CD14-positive monocyte (primary cell): ENCODE data around the gene USP3. TPM values are rescaled to one million over a fixed set of nuclear protein-coding genes. Genes with fewer than 3 reads are reported as not detected.
"Not testable (repeated sequence)": the region's sequence is repeated elsewhere in the genome, so short reads cannot be mapped to it uniquely, and the experiment has no call there.

Source experiments
- DNase-seq, 3 donors: peaks; one replicate each; pipeline ENCODE4 v3.0.0-alpha.2; 2011 to 2022
- H2AFZ ChIP-seq: 2 replicates; pipeline ENCODE4 v1.6.0; 2012; ENCODE audit warnings: mild to moderate bottlenecking, low read depth, low read length, inconsistent platforms; ENCODE audit not compliant: insufficient read depth, poor library complexity, severe bottlenecking
- H3K27ac ChIP-seq, 2 donors: 1 replicate in 1 of 2; 2 replicates in 1 of 2; pipeline ENCODE4 v1.5.1; 2012 to 2013; ENCODE audit warnings: low read length in 2 of 2, control low read depth in 1 of 2, inconsistent platforms in 1 of 2, low read depth in 1 of 2, mild to moderate bottlenecking in 1 of 2
- H3K27me3 ChIP-seq, 2 donors: one replicate each; pipeline versions ENCODE4 v1.6.0 to v1.6.1; 2011 to 2013; ENCODE audit warnings: low read length in 2 of 2; ENCODE audit not compliant: control insufficient read depth in 2 of 2, insufficient read depth in 2 of 2
- H3K36me3 ChIP-seq, 2 donors: replicated peaks in 1 of 2; 1 replicate in 1 of 2; 2 replicates in 1 of 2; pipeline versions ENCODE4 v1.5.1 to v1.6.1; 2012 to 2013; ENCODE audit warnings: low read length in 2 of 2, control low read depth in 1 of 2, inconsistent platforms in 1 of 2, mild to moderate bottlenecking in 1 of 2; ENCODE audit not compliant: insufficient read depth in 2 of 2, control insufficient read depth in 1 of 2
- H3K4me1 ChIP-seq, 2 donors: 1 replicate in 1 of 2; 2 replicates in 1 of 2; pipeline versions ENCODE4 v1.5.1 to v1.6.1; 2012 to 2013; ENCODE audit warnings: low read length in 2 of 2, control low read depth in 1 of 2, inconsistent platforms in 1 of 2, mild to moderate bottlenecking in 1 of 2, moderate library complexity in 1 of 2; ENCODE audit not compliant: insufficient read depth in 2 of 2, control insufficient read depth in 1 of 2
- H3K4me2 ChIP-seq: replicated peaks from 2 replicates; pipeline ENCODE3; 2012; ENCODE audit warnings: low read length, moderate library complexity, mild to moderate bottlenecking; ENCODE audit not compliant: poor library complexity, severe bottlenecking; ENCODE audit errors: extremely low read depth
- H3K4me3 ChIP-seq, 3 experiments: fragments of 200-600 bp in 1 of 3; sonication (generic) in 1 of 3; replicated peaks in 1 of 3; 1 replicate in 2 of 3; 2 replicates in 1 of 3; pipeline ENCODE4 v1.5.1; 2011 to 2013; ENCODE audit warnings: low read length in 3 of 3, mild to moderate bottlenecking in 3 of 3, control low read depth in 2 of 3, low read depth in 2 of 3, inconsistent platforms in 1 of 3, moderate library complexity in 1 of 3
- H3K79me2 ChIP-seq: 2 replicates; pipeline ENCODE4 v1.6.0; 2012; ENCODE audit warnings: mild to moderate bottlenecking, control low read depth, inconsistent platforms, low read length, moderate library complexity; ENCODE audit not compliant: insufficient read depth
- H3K9ac ChIP-seq: 2 replicates; pipeline ENCODE4 v1.6.0; 2017; ENCODE audit warnings: low read length, mild to moderate bottlenecking; ENCODE audit not compliant: insufficient read depth, poor library complexity, severe bottlenecking
- H3K9me3 ChIP-seq, 2 donors: replicated peaks in 1 of 2; 1 replicate in 1 of 2; 2 replicates in 1 of 2; pipeline versions ENCODE4 v1.5.1 to v1.6.1; 2012 to 2013; ENCODE audit warnings: low read length in 2 of 2, control low read depth in 1 of 2; ENCODE audit not compliant: control insufficient read depth in 1 of 2, insufficient read depth in 1 of 2
- H4K20me1 ChIP-seq: 2 replicates; pipeline ENCODE4 v1.6.0; 2012; ENCODE audit warnings: mild to moderate bottlenecking, low read length, control low read depth, moderate library complexity; ENCODE audit not compliant: insufficient read depth
- H3K27ac Mint-ChIP-seq, 7 donors: one replicate each; pipeline ENCODE4 v1.8.0; 2020; ENCODE audit warnings: mild to moderate bottlenecking in 7 of 7, mixed read lengths in 7 of 7, moderate library complexity in 6 of 7, inconsistent platforms in 2 of 7
- H3K27me3 Mint-ChIP-seq, 3 donors: one replicate each; pipeline ENCODE4 v1.8.0; 2021 to 2022; ENCODE audit warnings: low read depth in 3 of 3, mild to moderate bottlenecking in 3 of 3, mixed read lengths in 3 of 3, moderate library complexity in 3 of 3, inconsistent platforms in 1 of 3
- H3K36me3 Mint-ChIP-seq, 2 donors: one replicate each; pipeline ENCODE4 v1.8.0; 2020; ENCODE audit warnings: mixed read lengths in 2 of 2, inconsistent platforms in 1 of 2, mild to moderate bottlenecking in 1 of 2
- H3K4me1 Mint-ChIP-seq: one replicate; pipeline ENCODE4 v1.8.0; 2020; ENCODE audit warnings: mild to moderate bottlenecking, mixed read lengths
- H3K4me3 Mint-ChIP-seq, 2 donors: one replicate each; pipeline ENCODE4 v1.8.0; 2020; ENCODE audit warnings: mild to moderate bottlenecking in 2 of 2, mixed read lengths in 2 of 2, moderate library complexity in 1 of 2
- H3K9me3 Mint-ChIP-seq, 7 donors: one replicate each; pipeline ENCODE4 v1.8.0; 2020 to 2022; ENCODE audit warnings: mixed read lengths in 7 of 7, mild to moderate bottlenecking in 6 of 7, moderate library complexity in 6 of 7, inconsistent platforms in 2 of 7
- WGBS: methylation state at CpG from one replicate; pipeline ENCODE4 v1.1.5; 2013; ENCODE audit warnings: missing lambda C conversion rate; ENCODE audit not compliant: insufficient coverage; 5-methylcytosine and 5-hydroxymethylcytosine counted together
- intact Hi-C, 2 donors: fragments of 100-400 bp; cut with micrococcal nuclease; formaldehyde crosslinking; loops; one replicate each; pipeline versions ENCODE4 v1.15.0 to v1.15.1; 2023
- polyA plus RNA-seq, 3 donors: library from polyadenylated mRNA; depleted of rRNA in 1 of 3; unstranded in 2 of 3; stranded (reverse) in 1 of 3; fragments of 300-500 nt in 2 of 3; fragments of >200 nt in 1 of 3; fragmentation: Illumina TruSeq in 2 of 3; gene quantifications; 1 replicate in 2 of 3; 2 replicates in 1 of 3; pipeline ENCODE4 v1.2.3, GENCODE V29; 2012 to 2021
- TF ChIP-seq, protein P1 (sequence below): fragments of 200-600 bp; IDR thresholded peaks from one replicate; pipeline ENCODE4 v1.8.0; 2022; ENCODE audit warnings: antibody characterized with exemption, mild to moderate bottlenecking

Gene USP3
- polyA plus RNA-seq, 3 donors: 91.4 to 167 (median 122) TPM

DNA sequence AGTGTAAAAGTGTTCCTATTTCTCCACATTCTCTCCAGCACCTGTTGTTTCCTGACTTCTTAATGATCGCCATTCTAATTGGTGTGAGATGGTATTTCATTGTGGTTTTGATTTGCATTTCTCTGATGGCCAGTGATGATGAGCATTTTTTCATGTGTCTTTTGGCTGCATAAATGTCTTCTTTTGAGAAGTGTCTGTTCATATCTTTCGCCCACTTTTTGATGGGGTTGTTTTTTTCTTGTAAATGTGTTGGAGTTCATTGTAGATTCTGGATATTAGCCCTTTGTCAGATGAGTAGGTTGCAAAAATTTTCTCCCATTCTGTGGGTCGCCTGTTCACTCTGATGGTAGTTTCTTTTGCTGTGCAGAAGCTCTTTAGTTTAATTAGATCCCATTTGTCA is 113.2 kb downstream of the USP3 start:
- H3K4me1 Mint-ChIP-seq, H3K79me2 ChIP-seq, H3K27ac ChIP-seq, H3K4me1 ChIP-seq, H3K27me3 ChIP-seq, H4K20me1 ChIP-seq, DNase-seq, intact Hi-C loops, H3K4me2 ChIP-seq, H3K4me3 Mint-ChIP-seq, H3K9ac ChIP-seq, H3K27me3 Mint-ChIP-seq, H3K4me3 ChIP-seq, H2AFZ ChIP-seq, H3K9me3 ChIP-seq, H3K27ac Mint-ChIP-seq: not testable (repeated sequence)
- Mint-ChIP-seq H3K36me3 (peaks cover 45 to 62% of the 10 kb centered on the region in 2 donors), H3K9me3 (peaks cover 4 to 11% (median 7%) of the 10 kb centered on the region in 7 donors)
- peaks cover 39 to 51% of the 10 kb centered on the region in 2 donors for H3K36me3 ChIP-seq
- no CpG with 5 or more reads among the region's 3 CpGs for WGBS

DNA sequence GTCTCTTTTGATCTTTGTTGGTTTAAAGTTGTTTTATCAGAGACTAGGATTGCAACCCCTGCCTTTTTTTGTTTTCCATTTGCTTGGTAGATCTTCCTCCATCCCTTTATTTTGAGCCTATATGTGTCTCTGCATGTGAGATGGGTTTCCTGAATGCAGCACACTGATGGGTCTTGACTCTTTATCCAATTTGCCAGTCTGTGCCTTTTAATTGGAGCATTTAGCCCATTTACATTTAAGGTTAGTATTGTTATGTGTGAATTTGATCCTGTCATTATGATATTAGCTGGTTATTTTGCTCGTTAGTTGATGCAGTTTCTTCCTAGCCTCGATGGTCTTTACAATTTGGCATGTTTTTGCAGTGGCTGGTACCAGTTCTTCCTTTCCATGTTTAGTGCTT is 116.4 kb downstream of the USP3 start:
- H4K20me1 ChIP-seq, H3K4me1 Mint-ChIP-seq, H3K27me3 Mint-ChIP-seq, H3K9me3 ChIP-seq, H3K79me2 ChIP-seq, H3K9ac ChIP-seq, DNase-seq, H3K4me2 ChIP-seq, H3K4me3 Mint-ChIP-seq, H3K27ac ChIP-seq, H3K4me1 ChIP-seq, H2AFZ ChIP-seq, intact Hi-C loops, H3K27me3 ChIP-seq, H3K4me3 ChIP-seq, H3K27ac Mint-ChIP-seq: not testable (repeated sequence)
- Mint-ChIP-seq H3K9me3 (peaks cover 4 to 11% (median 9%) of the 10 kb centered on the region in 7 donors), H3K36me3 (peaks cover 50 to 63% of the 10 kb centered on the region in 2 donors)
- no CpG with 5 or more reads among the region's 2 CpGs for WGBS
- peaks cover 47 to 53% of the 10 kb centered on the region in 2 donors for H3K36me3 ChIP-seq

DNA sequence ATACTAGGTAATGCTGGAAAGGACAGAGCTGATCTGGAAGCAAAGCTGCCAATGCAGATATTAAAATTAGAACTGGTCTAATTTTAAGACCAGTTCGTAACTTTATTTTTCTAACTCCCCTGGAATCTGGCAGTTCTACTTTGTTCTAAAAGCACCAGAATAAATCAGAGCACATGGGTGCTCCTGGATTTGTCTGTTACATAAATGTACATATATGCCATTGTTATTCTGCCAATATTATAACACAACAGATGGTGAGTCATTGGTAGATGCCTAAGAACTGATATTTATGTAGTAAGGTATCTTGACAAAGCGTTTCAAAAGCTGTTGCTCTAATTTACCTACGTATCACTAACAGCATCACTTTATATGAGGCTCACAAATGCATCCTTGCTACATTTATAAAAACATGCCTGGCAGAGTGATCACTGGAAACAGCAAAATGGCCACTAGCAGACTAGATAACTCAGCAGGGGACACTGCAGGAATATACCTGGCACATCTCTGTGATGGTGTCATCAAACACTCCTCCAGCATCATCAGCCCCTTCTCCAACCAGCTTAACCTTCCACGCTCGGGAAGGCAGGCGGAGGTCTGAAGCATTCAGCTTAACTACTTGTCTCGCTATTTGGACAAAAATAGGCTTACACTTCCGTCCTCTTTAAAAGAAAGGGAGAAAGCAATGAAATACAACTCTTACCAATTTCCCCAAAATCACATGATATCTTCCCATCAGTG is 119.0 kb downstream of the USP3 start:
- Mint-ChIP-seq H3K36me3 (peaks cover 63 to 73% of the 10 kb centered on the region in 2 donors), H3K4me1 (peaks cover 1% of the 10 kb centered on the region), H3K27me3 (no peaks in the 10 kb centered on the region), H3K27ac (no peak overlapping the region), H3K4me3 (no peak overlapping the region), H3K9me3 (peaks cover 5 to 11% (median 9%) of the 10 kb centered on the region in 7 donors)
- Histone ChIP-seq H3K9ac (no peak overlapping the region), H3K27me3 (no peaks in the 10 kb centered on the region), H3K4me3 (no peak overlapping the region), H3K9me3 (no peaks in the 10 kb centered on the region), H3K4me1 (no peaks in the 10 kb centered on the region), H3K36me3 (peaks cover 63 to 69% of the 10 kb centered on the region in 2 donors), H3K4me2 (no peak overlapping the region), H3K27ac (no peak overlapping the region), H2AFZ (no peak overlapping the region), H3K79me2 (no peaks in the 10 kb centered on the region), H4K20me1 (no peaks in the 10 kb centered on the region)
- DNase-seq: no peak
- 100% methylated on average over 3 of the region's 8 CpGs for WGBS
- TF ChIP-seq, protein P1, sequence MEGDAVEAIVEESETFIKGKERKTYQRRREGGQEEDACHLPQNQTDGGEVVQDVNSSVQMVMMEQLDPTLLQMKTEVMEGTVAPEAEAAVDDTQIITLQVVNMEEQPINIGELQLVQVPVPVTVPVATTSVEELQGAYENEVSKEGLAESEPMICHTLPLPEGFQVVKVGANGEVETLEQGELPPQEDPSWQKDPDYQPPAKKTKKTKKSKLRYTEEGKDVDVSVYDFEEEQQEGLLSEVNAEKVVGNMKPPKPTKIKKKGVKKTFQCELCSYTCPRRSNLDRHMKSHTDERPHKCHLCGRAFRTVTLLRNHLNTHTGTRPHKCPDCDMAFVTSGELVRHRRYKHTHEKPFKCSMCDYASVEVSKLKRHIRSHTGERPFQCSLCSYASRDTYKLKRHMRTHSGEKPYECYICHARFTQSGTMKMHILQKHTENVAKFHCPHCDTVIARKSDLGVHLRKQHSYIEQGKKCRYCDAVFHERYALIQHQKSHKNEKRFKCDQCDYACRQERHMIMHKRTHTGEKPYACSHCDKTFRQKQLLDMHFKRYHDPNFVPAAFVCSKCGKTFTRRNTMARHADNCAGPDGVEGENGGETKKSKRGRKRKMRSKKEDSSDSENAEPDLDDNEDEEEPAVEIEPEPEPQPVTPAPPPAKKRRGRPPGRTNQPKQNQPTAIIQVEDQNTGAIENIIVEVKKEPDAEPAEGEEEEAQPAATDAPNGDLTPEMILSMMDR: no peak
- intact Hi-C loops: no loop called here
